Hepatocyte (in vitro differentiated cells): Measurements from ENCODE around the gene SDK1. TPM values are rescaled to one million over a fixed set of nuclear protein-coding genes. Genes with fewer than 3 reads are reported as not detected.
"Not testable (repeated sequence)": the region's sequence is repeated elsewhere in the genome, so short reads cannot be mapped to it uniquely, and the experiment has no call there.

ENCODE experiments used
- DNase-seq: peaks from one replicate; pipeline ENCODE4 v3.0.0-alpha.2; 2016; ENCODE audit warnings: low spot score
- H2AFZ ChIP-seq: fragments of 200-600 bp; sonication (generic); 2 replicates; pipeline ENCODE4 v1.6.0; 2016; ENCODE audit warnings: antibody characterized with exemption, mild to moderate bottlenecking
- H3K27ac ChIP-seq: fragments of 200-600 bp; sonication (generic); 2 replicates; pipeline ENCODE4 v1.5.1; 2016; ENCODE audit warnings: mild to moderate bottlenecking
- H3K27me3 ChIP-seq: fragments of 200-600 bp; sonication (generic); 2 replicates; pipeline ENCODE4 v1.6.1; 2016
- H3K36me3 ChIP-seq: fragments of 200-600 bp; sonication (generic); replicated peaks from 2 replicates; pipeline ENCODE4 v1.5.1; 2016; ENCODE audit warnings: low read depth; ENCODE audit not compliant: insufficient read depth
- H3K4me1 ChIP-seq: fragments of 200-600 bp; sonication (generic); 2 replicates; pipeline ENCODE4 v1.5.1; 2016; ENCODE audit warnings: mild to moderate bottlenecking, moderate library complexity; ENCODE audit not compliant: insufficient read depth
- H3K4me2 ChIP-seq: fragments of 200-600 bp; sonication (generic); 2 replicates; pipeline ENCODE4 v1.6.0; 2016
- H3K4me3 ChIP-seq: fragments of 200-600 bp; sonication (generic); 2 replicates; pipeline ENCODE4 v1.5.1; 2016; ENCODE audit warnings: mild to moderate bottlenecking
- H3K79me2 ChIP-seq: fragments of 200-600 bp; sonication (generic); 2 replicates; pipeline ENCODE4 v1.6.0; 2017; ENCODE audit warnings: mild to moderate bottlenecking
- H3K9me2 ChIP-seq: fragments of 200-600 bp; sonication (generic); replicated peaks from 2 replicates; pipeline ENCODE4 v1.6.0; 2017; ENCODE audit warnings: mild to moderate bottlenecking; ENCODE audit not compliant: insufficient read depth
- H3K9me3 ChIP-seq: fragments of 200-600 bp; sonication (generic); 2 replicates; pipeline ENCODE4 v1.5.1; 2016; ENCODE audit warnings: low read depth, mild to moderate bottlenecking
- H4K20me1 ChIP-seq: fragments of 200-600 bp; sonication (generic); 2 replicates; pipeline ENCODE4 v1.6.0; 2016; ENCODE audit warnings: mild to moderate bottlenecking; ENCODE audit not compliant: insufficient read depth, poor library complexity, severe bottlenecking
- EZH2 ChIP-seq: fragments of 200-600 bp; sonication (generic); IDR thresholded peaks from 2 replicates; pipeline ENCODE4 v1.6.1; 2016; ENCODE audit warnings: antibody characterized with exemption, mild to moderate bottlenecking, borderline replicate concordance
- EZH2phosphoT487 ChIP-seq: fragments of 200-600 bp; sonication (generic); IDR thresholded peaks from one replicate; pipeline ENCODE4 v1.6.1; 2018; ENCODE audit warnings: antibody characterized with exemption, mild to moderate bottlenecking, low read depth, moderate library complexity; ENCODE audit not compliant: unreplicated experiment, severe bottlenecking
- WGBS: methylation state at CpG from one replicate; pipeline ENCODE4 v1.1.6; 2016; ENCODE audit warnings: low lambda C conversion rate; ENCODE audit errors: missing lambda C conversion rate; 5-methylcytosine and 5-hydroxymethylcytosine counted together
- polyA plus RNA-seq: library from polyadenylated mRNA; unstranded; fragments of >200 nt; fragmentation: Nextera tagmentation; extraction: Ambion mirVana; gene quantifications from 2 replicates; pipeline ENCODE4 v1.2.1, GENCODE V29; 2016
- total RNA-seq: library from RNA; depleted of rRNA; stranded (reverse); fragments of >200 nt; gene quantifications from 2 replicates; pipeline ENCODE4 v1.2.3, GENCODE V29; 2014
- TF ChIP-seq, protein P1 (sequence below): fragments of 200-600 bp; sonication (generic); IDR thresholded peaks from 2 replicates; pipeline ENCODE4 v1.5.1; 2016; ENCODE audit warnings: antibody characterized with exemption, mild to moderate bottlenecking; ENCODE audit not compliant: poor library complexity

The SDK1 gene
- total and polyA plus RNA-seq, 2 experiments from 2014 or later = 4.3 to 10.0 TPM

DNA sequence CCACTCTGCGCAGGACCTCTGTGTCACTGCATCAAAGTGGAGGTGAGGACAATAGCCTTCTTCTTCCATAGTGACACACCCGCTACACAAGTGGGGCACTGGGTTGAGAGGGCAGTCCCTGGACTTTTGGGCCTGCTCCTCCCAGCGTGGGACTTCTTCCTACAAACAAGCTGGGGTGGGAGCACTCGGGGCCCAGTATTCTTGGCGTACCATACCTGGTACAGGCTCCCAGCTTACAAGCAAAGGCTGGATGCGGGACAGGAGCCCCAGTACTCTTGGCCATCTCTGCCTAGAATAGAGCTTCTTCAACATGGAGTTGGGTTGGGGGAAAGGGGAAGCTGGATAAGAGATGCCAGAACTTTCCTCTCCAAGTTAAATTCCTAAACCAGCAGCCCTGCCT is 954.3 kb downstream of the SDK1 start:
- Histone ChIP-seq H3K4me2 (no peak overlapping the region), H3K9me3 (peaks cover 3% of the 10 kb centered on the region), H3K4me3 (no peak overlapping the region), H3K27me3 (no peaks in the 10 kb centered on the region), H2AFZ (no peak overlapping the region), H3K79me2 (no peaks in the 10 kb centered on the region), H4K20me1 (no peaks in the 10 kb centered on the region), H3K4me1 (no peaks in the 10 kb centered on the region), H3K36me3 (no peaks in the 10 kb centered on the region), H3K9me2 (no peaks in the 10 kb centered on the region), H3K27ac (no peak overlapping the region)
- WGBS = 95% methylated on average over 6 of the region's 6 CpGs
- TF ChIP-seq, protein P1, sequence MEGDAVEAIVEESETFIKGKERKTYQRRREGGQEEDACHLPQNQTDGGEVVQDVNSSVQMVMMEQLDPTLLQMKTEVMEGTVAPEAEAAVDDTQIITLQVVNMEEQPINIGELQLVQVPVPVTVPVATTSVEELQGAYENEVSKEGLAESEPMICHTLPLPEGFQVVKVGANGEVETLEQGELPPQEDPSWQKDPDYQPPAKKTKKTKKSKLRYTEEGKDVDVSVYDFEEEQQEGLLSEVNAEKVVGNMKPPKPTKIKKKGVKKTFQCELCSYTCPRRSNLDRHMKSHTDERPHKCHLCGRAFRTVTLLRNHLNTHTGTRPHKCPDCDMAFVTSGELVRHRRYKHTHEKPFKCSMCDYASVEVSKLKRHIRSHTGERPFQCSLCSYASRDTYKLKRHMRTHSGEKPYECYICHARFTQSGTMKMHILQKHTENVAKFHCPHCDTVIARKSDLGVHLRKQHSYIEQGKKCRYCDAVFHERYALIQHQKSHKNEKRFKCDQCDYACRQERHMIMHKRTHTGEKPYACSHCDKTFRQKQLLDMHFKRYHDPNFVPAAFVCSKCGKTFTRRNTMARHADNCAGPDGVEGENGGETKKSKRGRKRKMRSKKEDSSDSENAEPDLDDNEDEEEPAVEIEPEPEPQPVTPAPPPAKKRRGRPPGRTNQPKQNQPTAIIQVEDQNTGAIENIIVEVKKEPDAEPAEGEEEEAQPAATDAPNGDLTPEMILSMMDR = no peak
- no peak for DNase-seq

DNA sequence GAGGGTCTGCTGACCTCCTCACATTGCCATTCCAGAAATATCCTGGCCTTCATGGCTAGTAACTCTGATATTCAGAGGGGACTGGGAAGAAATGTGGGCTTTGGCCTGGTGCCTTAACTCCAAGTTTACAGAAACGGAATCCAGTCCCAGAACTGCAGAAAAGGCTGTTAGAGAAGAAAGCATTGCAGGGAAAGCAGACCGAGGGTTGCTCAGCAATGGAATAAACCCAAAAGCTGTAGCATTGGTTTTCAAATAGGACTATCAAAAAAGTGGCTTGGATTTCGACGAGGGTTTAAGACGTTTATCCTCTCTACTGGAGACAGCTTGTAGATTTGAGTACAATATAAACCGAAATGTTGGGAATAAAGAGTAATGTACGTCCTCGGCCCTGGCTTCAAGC is 955.2 kb downstream of the SDK1 start:
- Histone ChIP-seq H2AFZ (no peak overlapping the region), H3K4me1 (no peaks in the 10 kb centered on the region), H3K36me3 (no peaks in the 10 kb centered on the region), H3K27ac (peak overlapping the region; percentile 20), H3K79me2 (no peaks in the 10 kb centered on the region), H3K4me2 (peak overlapping the region; percentile 34), H3K9me3 (peaks cover 3% of the 10 kb centered on the region), H3K4me3 (no peak overlapping the region), H4K20me1 (no peaks in the 10 kb centered on the region), H3K9me2 (no peaks in the 10 kb centered on the region), H3K27me3 (no peaks in the 10 kb centered on the region)
- TF ChIP-seq EZH2phosphoT487 (no peak), EZH2 (no peak)
- TF ChIP-seq, protein P1 = no peak
- WGBS = 64% methylated on average over 8 of the region's 8 CpGs
- no peak for DNase-seq

DNA sequence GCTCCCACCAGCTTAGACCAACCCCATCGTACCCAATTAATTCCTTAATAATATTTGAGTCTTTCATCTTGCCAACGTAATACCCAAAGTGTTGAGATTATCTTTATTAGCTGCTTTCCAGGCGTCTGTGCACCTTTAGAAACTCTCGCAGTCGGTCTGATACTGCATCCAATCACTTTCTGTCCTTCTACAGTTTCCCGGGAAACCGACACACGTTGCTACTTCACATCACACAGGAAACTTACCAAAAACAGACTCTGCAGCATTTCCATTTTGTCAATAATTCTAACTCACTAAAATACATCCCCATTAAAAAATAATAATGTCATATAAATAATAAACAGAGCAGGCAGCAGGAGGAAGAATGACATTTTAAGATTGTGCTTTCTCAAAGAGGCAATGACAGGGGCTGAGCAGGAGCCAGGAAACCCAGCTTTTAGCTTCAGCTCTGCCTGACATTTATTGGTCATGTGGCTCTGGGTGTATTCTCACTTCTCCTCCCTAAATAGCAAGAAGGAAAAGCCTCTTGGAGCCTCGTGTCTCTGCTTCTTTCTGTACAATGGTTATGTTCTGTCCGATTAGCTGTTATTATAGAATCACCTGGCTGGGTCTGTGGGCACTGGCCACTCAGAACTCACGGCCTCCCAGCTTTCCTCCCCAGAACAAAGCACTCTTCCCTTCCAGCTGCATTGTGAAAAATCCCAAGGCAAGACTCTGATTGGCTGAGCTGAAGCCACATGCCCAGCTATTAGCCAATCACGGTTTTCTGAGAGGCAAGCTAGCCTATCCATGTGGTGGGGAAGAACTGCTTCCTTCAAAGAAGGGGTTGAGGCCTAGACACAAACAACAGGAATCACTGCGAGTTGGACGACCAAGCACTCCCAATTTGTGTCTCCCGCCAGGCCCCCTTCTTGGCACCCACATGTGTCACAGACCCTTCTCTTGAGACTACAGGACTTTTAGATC is 956.4 kb downstream of the SDK1 start:
- Histone ChIP-seq H3K79me2 (no peaks in the 10 kb centered on the region), H3K9me3 (no peaks in the 10 kb centered on the region), H4K20me1 (no peaks in the 10 kb centered on the region), H3K27me3 (no peaks in the 10 kb centered on the region), H3K27ac (no peak overlapping the region), H2AFZ (no peak overlapping the region), H3K36me3 (no peaks in the 10 kb centered on the region), H3K4me3 (no peak overlapping the region), H3K4me2 (no peak overlapping the region), H3K4me1 (no peaks in the 10 kb centered on the region), H3K9me2 (no peaks in the 10 kb centered on the region)
- TF ChIP-seq, protein P1 = no peak
- no peak for TF ChIP-seq EZH2phosphoT487
- TF ChIP-seq EZH2 = no peak
- WGBS = 86% methylated on average over 15 of the region's 15 CpGs
- no peak for DNase-seq

DNA sequence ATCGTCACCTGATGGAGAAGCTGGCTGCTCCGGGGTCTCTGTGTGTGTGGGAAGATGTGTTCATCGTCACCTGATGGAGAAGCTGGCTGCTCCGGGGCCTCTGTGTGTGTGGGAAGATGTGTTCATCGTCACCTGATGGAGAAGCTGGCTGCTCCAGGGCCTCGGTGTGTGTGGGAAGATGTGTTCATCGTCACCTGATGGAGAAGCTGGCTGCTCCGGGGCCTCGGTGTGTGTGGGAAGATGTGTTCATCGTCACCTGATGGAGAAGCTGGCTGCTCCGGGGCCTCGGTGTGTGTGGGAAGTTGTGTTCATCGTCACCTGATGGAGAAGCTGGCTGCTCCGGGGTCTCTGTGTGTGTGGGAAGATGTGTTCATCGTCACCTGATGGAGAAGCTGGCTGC is 959.1 kb downstream of the SDK1 start:
- DNase-seq, H3K9me3 ChIP-seq, H3K4me3 ChIP-seq, H2AFZ ChIP-seq, H3K9me2 ChIP-seq, H3K27me3 ChIP-seq, H3K4me1 ChIP-seq, H3K4me2 ChIP-seq, H4K20me1 ChIP-seq, H3K36me3 ChIP-seq, H3K27ac ChIP-seq, H3K79me2 ChIP-seq: not testable (repeated sequence)
- 98% methylated on average over 13 of the region's 15 CpGs for WGBS
